PC-9 (cell line): ENCODE measurements around the gene GZMB.

ENCODE experiments used
- CTCF ChIP-seq: fragments of 200-600 bp; sonication (generic); conservative IDR thresholded peaks from 2 replicates; pipeline ENCODE4 v1.6.1; 2017; ENCODE audit warnings: mixed run types, antibody characterized with exemption, mild to moderate bottlenecking, moderate library complexity
- EZH2 ChIP-seq: fragments of 200-600 bp; sonication (generic); IDR thresholded peaks from 2 replicates; pipeline ENCODE4 v1.8.0; 2017; ENCODE audit warnings: antibody characterized with exemption, low read depth

- TF ChIP-seq CTCF (no peak), EZH2 (no peak)
These were observed 39.1 kb upstream of the GZMB start for GRCh38 chr14:24673059-24673458.
